Islet of Langerhans (tissue), 1 donor: ENCODE measurements around the gene DSG3.

Experiments used
- FAIRE-seq: peaks from one replicate; lab custom pipeline; 2011; peaks lifted over from hg19 to GRCh38; lab: Jason Lieb, UNC

DSG3 gene

GRCh38 chr18:31447530-31448191 lies at the start of gene DSG3:
TSS of gene DSG3 (plus strand) at chr18:31447741. CDS start at chr18:31447878, 137 bp downstream.
- FAIRE-seq: no peak

GRCh38 chr18:31398191-31398590 lies 49.4 kb upstream of the DSG3 start:
- FAIRE-seq: no peak

- FAIRE-seq: no peak
Observed at GRCh38 chr18:31399306-31400032, 48.1 kb upstream of the DSG3 start.

- peak; percentile 65 for FAIRE-seq
Observed at GRCh38 chr18:31401156-31402025, 46.1 kb upstream of the DSG3 start.

- FAIRE-seq: peak; percentile 98
Observed at GRCh38 chr18:31402026-31402373, 45.5 kb upstream of the DSG3 start.

GRCh38 chr18:31403409-31403808 lies 44.1 kb upstream of the DSG3 start:
- no peak for FAIRE-seq

GRCh38 chr18:31407649-31408048 lies 39.9 kb upstream of the DSG3 start:
- FAIRE-seq: no peak

- no peak for FAIRE-seq
Observed at GRCh38 chr18:31409276-31409675, 38.3 kb upstream of the DSG3 start.

- no peak for FAIRE-seq
Observed at GRCh38 chr18:31410716-31411483, 36.6 kb upstream of the DSG3 start.

GRCh38 chr18:31413137-31413536 lies 34.4 kb upstream of the DSG3 start:
- FAIRE-seq: no peak

GRCh38 chr18:31417850-31418249 lies 29.7 kb upstream of the DSG3 start:
- FAIRE-seq: no peak

- no peak for FAIRE-seq
Observed at GRCh38 chr18:31419457-31419932, 28.0 kb upstream of the DSG3 start.

- no peak for FAIRE-seq
Observed at GRCh38 chr18:31420032-31420431, 27.5 kb upstream of the DSG3 start.

- no peak for FAIRE-seq
Observed at GRCh38 chr18:31420524-31420923, 27.0 kb upstream of the DSG3 start.

- FAIRE-seq: peak; percentile 36
Observed at GRCh38 chr18:31424383-31424988, 23.1 kb upstream of the DSG3 start.

GRCh38 chr18:31426021-31426420 lies 21.5 kb upstream of the DSG3 start:
- no peak for FAIRE-seq

GRCh38 chr18:31426871-31427406 lies 20.6 kb upstream of the DSG3 start:
- FAIRE-seq: no peak

GRCh38 chr18:31428211-31428610 lies 19.3 kb upstream of the DSG3 start:
- no peak for FAIRE-seq

GRCh38 chr18:31429623-31430022 lies 17.9 kb upstream of the DSG3 start:
- no peak for FAIRE-seq

GRCh38 chr18:31430072-31430471 lies 17.5 kb upstream of the DSG3 start:
- FAIRE-seq: no peak

GRCh38 chr18:31430554-31430953 lies 17.0 kb upstream of the DSG3 start:
- no peak for FAIRE-seq
